SHP77 (cell line): Measurements from ENCODE around the gene ULK4.
"Not testable (repeated sequence)": the region's sequence is repeated elsewhere in the genome, so short reads cannot be mapped to it uniquely, and the experiment has no call there.

ENCODE experiments used
- DNase-seq, 2 experiments: peaks; one replicate each; lab custom pipeline; 2025; lab: John Stamatoyannopoulos, UW

Gene ULK4

DNA sequence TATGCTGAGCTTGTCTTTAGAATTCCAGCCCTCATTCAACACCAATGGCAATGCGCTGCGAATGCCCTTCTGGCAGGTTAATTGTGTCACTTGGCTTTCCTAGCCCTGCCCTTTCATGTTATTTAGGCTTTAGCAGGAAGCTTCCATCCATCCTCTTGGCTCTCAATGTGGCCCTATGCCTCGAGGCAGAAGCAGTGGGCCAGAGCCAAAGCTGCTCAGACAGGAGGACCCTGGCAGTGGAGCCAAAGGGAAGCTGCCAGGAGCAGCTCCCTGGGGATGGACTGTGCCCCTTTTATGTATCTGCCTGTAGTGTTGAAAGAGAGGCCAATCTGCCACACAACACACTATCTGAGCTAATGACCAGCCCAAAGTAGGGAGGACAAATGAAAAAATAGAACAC is 386.2 kb downstream of the ULK4 start:
- no peak for DNase-seq

DNA sequence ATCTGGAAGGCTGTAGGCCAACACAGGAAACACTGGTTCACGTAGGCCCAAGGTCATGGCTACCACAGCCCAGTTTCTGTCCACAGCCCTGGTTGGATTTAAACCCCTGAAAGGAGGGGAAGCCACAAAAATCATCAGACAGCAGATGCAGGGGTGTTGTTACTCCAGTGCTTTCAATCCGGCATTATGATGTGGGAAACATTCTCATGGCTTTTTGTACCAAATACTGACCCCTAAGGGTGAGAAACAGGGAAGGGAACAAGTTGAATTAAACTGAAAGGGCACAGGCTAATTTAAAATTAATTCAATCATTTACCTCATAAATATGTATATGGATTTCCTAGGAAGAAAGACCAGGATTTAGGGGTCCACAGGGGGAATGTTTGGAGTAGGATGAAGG is 387.0 kb downstream of the ULK4 start:
- DNase-seq = no peak

GRCh38 chr3:41573591-41573990 is 388.3 kb downstream of the ULK4 start:
- no peak for DNase-seq

- DNase-seq = no peak
These were observed 389.8 kb downstream of the ULK4 start for GRCh38 chr3:41572092-41572491.

DNA sequence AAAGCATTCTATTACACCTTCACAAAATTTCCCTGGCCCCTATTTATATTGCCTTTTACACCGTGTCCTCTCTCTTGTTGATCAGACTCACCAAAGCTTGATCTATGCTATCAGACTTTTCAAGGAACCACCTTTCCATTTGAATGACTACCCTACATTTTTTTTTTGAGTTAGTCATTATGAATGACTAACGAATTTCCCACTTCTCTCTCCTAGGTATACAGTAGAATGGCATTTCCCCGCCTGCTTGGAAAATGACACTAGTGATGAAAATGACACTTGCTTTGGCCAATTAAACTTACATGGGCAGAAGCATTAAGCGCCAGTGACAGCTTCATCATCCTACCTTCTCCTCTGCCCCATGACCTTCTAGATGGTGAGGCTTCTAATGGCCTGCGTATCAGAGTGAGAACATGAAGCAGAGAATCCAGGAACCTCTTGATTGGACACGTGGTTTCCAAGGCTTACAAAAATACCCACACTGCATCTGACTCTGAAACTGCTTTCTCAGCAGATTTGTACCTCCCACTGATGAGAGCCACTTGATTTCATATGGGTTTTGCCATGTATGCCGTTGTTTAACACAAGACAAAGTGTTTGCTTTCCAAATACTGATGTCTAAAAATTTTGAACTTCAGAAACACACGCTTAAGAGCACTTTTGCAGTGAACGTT is 392.1 kb downstream of the ULK4 start:
- DNase-seq = no peak

- DNase-seq = no peak
These were observed 395.9 kb downstream of the ULK4 start for GRCh38 chr3:41565948-41566514.

GRCh38 chr3:41565003-41565402 is 396.9 kb downstream of the ULK4 start:
- no peak for DNase-seq

- DNase-seq = not testable (repeated sequence)
These were observed 405.7 kb downstream of the ULK4 start for GRCh38 chr3:41556245-41556644.

GRCh38 chr3:41532976-41533375 is 428.9 kb downstream of the ULK4 start:
- no peak for DNase-seq

DNA sequence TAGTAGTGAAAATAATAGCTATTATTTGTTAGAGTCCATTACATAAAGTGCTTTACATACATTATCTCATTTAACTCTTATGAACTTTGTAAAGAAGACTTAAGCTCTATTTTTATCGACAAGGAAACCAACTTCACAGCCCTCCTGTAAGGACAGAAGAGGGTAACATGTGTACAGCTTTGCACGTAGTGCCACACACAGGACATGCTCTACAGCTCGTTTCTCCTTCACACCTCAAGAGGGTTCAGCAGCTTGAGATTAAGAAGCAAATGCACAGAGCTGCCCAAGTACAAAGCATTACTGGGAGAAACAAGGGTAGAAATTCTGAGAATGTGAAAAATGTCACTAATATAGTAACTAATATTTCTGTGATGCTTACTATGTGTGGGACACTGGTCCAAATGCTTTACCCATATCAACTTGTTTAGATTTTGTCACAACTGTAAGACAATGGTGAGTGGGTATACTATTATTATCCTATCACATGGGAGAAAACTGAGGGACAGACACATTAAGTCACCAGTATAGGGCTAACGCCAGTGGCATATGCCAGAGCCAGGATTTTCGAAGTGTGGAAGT is 434.8 kb downstream of the ULK4 start:
- no peak for DNase-seq

GRCh38 chr3:41525303-41526064 is 436.4 kb downstream of the ULK4 start:
- DNase-seq = no peak

GRCh38 chr3:41523897-41524296 is 438.0 kb downstream of the ULK4 start:
- no peak for DNase-seq

- no peak for DNase-seq
These were observed 439.3 kb downstream of the ULK4 start for GRCh38 chr3:41522612-41523011.

DNA sequence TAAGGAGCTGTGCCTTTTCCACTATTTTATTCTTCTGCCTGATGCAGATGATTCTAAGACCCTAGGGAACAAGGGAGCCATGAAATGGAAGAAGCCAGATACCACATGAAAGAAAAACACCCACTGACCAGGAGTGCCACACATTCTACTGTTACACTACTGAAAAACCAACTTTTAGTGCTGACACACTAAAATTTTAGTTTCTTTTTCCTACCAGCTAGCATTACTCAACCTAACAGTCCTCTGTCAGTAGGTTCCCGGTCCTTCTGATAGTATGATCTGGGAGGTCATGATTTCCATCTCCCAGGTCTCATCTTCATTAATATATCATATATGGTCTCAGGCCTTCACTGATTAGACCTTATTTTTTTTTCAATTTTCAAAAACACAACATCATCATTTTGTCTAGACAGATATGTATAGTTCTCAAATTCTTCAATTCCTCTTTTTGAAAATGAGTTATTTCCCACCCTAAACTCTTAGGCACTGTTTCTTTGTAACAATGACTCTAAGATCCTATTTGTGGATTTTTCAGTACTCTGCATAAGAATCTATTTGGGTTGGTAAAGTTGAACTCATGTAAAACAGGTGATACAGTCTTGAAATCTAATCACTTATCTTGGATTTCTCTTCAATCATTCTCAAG is 440.8 kb downstream of the ULK4 start:
- no peak for DNase-seq

- no peak for DNase-seq
These were observed 442.2 kb downstream of the ULK4 start for GRCh38 chr3:41519746-41520145.

DNA sequence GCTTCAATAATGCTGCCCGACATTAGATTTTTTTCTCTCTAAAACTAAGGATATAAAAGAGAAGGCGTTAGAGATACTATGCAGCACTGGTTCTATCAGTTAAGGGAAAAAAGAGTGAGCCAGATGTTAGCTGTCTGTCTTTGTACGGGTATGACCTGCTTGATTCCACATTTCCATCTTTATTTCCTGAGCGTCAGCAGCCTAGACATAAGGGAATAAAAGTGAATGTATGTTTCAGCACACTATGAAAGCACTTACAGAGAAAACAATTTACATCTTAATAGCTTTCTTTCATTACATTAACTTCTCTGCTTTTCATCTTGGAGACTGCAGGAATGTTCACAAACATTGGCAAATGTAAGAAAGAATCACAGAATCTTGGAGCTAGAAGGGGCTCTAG is 443.3 kb downstream of the ULK4 start:
- no peak for DNase-seq

DNA sequence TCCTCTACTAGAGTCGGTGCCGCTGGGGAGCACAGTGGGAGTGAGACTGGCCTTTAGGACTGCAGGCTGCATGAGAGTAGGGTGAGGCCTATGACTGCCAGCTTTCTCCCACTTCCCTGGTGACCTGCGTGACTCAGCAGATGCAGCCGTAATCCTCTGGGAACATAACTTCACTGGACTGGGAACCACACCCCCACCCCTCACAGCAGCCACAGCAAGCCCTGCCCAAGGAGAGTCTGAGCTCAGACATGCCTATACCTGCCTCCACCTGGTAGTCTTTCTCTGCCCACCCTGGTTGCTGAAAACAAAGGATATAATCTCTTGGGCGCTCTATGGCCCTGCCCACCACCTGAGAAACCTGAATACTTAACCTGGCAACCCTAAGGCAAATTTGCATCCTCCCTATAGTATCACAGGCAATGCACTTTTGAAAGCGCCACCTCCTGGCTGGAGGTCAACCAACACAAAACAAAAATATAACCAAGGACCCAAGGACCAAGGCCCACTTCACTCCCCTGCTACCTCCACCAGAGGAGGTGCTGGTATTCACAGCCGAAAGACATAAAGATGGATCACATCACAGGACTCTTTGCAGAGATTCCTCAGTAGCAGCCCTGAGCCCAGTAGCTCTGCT is 453.7 kb downstream of the ULK4 start:
- no peak for DNase-seq

DNA sequence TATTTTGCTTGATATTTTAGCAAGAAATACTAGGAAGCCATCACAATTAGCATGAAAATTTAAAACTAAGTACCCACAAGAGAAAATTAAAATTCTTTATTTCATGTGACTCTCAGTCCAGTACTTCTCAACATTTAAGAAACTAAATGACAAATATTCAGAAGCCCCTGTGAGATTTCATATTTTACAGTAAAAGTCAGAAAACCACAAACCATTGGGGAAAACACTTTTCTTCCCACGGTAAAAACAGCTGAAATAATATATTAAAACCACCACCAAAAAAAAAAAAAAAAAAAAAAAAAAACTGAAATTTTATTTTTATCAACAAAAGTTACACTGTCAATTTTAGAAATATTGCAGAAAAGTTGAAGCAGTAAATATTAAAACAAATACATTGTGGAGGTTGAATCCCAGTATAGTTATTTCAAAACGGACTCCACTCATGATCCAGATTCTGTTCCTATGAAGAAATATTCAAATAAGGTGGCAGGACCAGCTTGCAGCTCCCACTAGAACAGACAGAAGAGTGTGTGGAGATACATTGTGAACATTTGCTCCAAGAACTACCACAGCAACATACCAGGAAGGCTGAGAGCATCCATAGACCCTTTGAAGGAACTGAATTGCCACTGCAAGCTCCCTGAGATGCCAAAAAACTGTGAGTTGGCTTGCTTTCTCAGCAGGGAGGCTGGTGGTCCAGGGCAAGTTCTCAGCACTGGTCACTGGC is 454.4 kb downstream of the ULK4 start:
- no peak for DNase-seq

GRCh38 chr3:41503998-41504623 is 457.8 kb downstream of the ULK4 start:
- no peak for DNase-seq

DNA sequence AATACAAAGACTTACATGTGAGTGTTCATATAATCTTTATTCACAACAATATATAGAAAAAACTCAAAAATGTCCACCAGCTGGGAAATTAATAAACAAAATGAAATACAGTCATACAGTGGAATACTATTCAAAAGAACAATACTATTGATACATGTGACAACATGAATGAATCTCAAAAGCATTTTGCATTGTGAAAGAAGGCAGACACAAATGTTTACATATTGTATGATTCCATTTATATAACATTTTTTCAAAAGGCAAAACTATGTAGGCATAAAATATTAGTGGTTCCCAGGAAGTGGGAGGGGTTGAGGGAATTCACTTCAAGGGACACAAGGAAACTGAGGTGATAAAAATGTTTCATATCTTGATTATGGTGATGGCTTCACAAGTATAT is 459.4 kb downstream of the ULK4 start:
- DNase-seq = no peak

GRCh38 chr3:41502023-41502422 is 459.9 kb downstream of the ULK4 start:
- DNase-seq = no peak
